IgD-negative memory B cell (primary cell): Measurements from ENCODE around the gene RBM3. TPM values are rescaled to one million over a fixed set of nuclear protein-coding genes. Genes with fewer than 3 reads are reported as not detected.
"Not testable (repeated sequence)": the region's sequence is repeated elsewhere in the genome, so short reads cannot be mapped to it uniquely, and the experiment has no call there.

Source experiments
- H3K27ac Mint-ChIP-seq, 3 donors: one replicate each; pipeline ENCODE4 v1.8.0; 2020 to 2022; ENCODE audit warnings: mild to moderate bottlenecking in 3 of 3, mixed read lengths in 3 of 3, moderate library complexity in 1 of 3
- H3K27me3 Mint-ChIP-seq: one replicate; pipeline ENCODE4 v1.8.0; 2021; ENCODE audit warnings: mixed read lengths
- H3K36me3 Mint-ChIP-seq: one replicate; pipeline ENCODE4 v1.8.0; 2020; ENCODE audit warnings: mild to moderate bottlenecking, mixed read lengths
- H3K4me1 Mint-ChIP-seq, 3 donors: one replicate each; pipeline ENCODE4 v1.8.0; 2020 to 2022; ENCODE audit warnings: mixed read lengths in 3 of 3, mild to moderate bottlenecking in 1 of 3
- H3K4me3 Mint-ChIP-seq, 4 donors: one replicate each; pipeline ENCODE4 v1.8.0; 2020 to 2022; ENCODE audit warnings: mild to moderate bottlenecking in 4 of 4, mixed read lengths in 4 of 4, moderate library complexity in 3 of 4
- H3K9me3 Mint-ChIP-seq, 3 donors: one replicate each; pipeline ENCODE4 v1.8.0; 2020 to 2021; ENCODE audit warnings: mixed read lengths in 3 of 3, mild to moderate bottlenecking in 1 of 3
- polyA plus RNA-seq: library from polyadenylated mRNA; unstranded; fragments of 300-500 nt; fragmentation: Illumina TruSeq; gene quantifications from one replicate; pipeline ENCODE4 v1.2.3, GENCODE V29; 2021

Gene RBM3
- 278 TPM for polyA plus RNA-seq

DNA sequence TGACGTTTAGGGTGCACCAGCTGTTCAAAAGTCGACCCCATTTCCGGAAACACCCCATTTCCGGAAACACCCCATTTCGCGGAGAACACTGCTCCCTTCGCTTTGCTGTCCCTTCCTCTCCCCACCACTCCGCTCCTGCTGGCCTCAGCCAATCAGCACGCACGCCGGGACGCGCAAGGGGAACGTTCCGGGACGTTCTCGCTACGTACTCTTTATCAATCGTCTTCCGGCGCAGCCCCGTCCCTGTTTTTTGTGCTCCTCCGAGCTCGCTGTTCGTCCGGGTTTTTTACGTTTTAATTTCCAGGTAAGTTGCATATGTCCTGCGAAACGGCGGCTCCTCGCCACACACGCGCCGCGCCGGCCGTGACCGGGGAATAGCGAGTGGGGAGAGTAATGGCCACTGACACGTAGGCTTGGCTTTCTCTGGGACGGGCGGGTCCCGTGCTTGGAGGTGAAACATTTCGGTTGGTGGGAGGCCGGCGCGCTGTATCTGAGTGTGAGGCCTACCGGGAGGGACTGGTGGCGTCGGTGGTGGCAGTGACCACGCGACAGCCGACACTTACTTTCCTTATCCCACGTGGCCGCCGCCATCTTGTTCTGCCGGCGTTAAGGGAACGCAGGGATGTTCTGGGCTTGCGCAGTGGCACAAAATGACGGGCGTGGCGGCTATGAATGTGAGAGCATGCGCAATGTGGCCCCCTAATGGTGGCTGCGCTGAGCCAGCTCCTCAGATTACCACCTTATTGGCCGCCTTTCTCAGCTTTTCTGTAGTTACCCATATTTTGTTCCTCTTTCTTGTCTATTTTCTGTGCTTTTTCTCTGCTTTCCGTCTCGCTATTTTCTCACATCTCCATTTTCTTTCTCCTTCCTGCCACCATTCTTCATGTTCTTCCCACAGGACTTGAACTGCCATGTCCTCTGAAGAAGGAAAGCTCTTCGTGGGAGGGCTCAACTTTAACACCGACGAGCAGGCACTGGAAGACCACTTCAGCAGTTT is at the start of gene RBM3:
RBM3 (plus strand) TSS at position 215 of the 997 bp plus-strand sequence; CDS start at position 912, 697 bp downstream.
- Mint-ChIP-seq H3K9me3 (peaks cover 0 to 2% (median 0%) of the 10 kb centered on the region in 3 donors), H3K36me3 (no peaks in the 10 kb centered on the region), H3K4me1 (peaks cover 5 to 10% (median 8%) of the 10 kb centered on the region in 3 donors), H3K27me3 (no peaks in the 10 kb centered on the region), H3K4me3 (peak within 1 kb of the TSS; percentile 97 to 98 (median 98)), H3K27ac (peak within 1 kb of the TSS; percentile 99 to 100 (median 99))

DNA sequence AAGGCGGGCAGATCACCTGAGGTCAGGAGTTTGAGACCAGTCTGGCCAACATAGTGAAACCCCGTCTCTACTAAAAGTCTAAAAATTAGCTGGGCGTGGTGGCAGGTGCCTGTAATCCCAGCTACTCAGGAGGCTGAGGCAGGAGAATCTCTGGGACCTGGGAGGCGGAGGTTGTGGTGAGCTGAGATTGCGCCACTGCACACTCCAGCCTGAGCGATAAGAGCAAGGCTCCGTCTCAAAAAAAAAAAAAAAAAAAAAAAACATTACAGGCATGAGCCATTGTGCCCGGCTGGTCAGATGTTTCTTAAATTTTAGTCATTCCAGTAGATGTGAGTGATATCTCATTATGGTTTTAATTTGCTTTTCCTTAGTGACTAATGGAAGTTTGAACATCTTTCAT is 48.4 kb upstream of the RBM3 start:
- H3K9me3 Mint-ChIP-seq, H3K36me3 Mint-ChIP-seq, H3K27ac Mint-ChIP-seq, H3K27me3 Mint-ChIP-seq: not testable (repeated sequence)
- Mint-ChIP-seq H3K4me1 (peaks cover 6 to 11% (median 9%) of the 10 kb centered on the region in 3 donors), H3K4me3 (peak overlapping the region in 1 of 4 donors; percentile 12)

DNA sequence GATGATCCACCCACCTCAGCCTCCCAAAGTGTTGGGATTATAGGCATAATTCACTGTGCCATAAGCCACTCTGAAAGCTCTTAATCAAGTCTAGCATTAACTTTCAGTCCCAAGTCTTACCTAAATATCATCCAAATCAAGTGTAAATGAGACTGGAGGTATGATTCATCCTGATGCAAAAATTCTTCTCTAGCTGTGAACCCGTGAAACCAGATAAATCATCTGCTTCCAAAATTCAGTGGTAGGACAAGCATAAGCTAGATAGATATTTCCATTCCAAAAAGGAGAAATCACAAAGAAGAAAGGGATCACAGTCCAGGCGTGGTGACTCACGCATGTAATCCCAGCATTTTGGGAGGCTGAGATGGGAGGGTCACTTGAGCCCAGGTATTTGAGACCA is 43.5 kb upstream of the RBM3 start:
- H3K27me3 Mint-ChIP-seq: no peaks in the 10 kb centered on the region

DNA sequence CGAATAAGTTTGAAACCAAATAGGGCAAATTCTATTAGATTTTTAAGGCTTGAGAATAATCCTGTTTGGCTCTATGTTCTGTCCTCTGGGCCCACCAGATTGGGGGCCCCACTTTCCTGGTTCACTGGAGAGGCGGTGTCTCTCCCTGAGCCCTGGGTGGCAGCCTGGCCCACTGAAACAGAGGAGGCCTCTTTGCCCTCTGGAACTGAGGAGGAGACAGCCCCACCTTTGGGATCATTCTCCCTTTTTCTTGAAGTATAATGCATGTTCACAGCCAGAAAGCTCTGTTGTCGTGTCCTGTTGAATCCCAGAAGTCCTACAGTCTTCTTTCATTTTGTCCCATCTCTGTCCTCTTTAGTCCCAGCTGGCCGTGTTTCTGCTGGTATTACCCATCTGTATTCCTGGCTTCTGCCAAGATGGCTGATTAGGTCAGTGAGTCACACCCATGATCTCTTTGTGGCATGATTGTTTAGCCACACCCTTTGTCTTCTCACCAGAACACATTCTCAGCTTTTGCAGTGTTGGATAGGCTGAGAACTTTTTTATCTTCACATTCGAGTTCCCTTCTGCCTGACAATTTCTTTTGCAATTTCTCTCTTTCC is 42.8 kb upstream of the RBM3 start:
- no peaks in the 10 kb centered on the region for H3K27me3 Mint-ChIP-seq
- peaks cover 0 to 2% (median 1%) of the 10 kb centered on the region in 3 donors for H3K4me1 Mint-ChIP-seq
- H3K27ac Mint-ChIP-seq: peak overlapping the region in 1 of 3 donors; percentile 12
- H3K36me3 Mint-ChIP-seq: peaks cover 2% of the 10 kb centered on the region
- no peaks in the 10 kb centered on the region for H3K9me3 Mint-ChIP-seq
- no peak overlapping the region for H3K4me3 Mint-ChIP-seq

More for the DNA sequence above, 43.5 kb upstream of the RBM3 start:
- H3K36me3 Mint-ChIP-seq: peaks cover 2% of the 10 kb centered on the region
- no peak overlapping the region for H3K4me3 Mint-ChIP-seq
- H3K4me1 Mint-ChIP-seq: peaks cover 0 to 2% (median 1%) of the 10 kb centered on the region in 3 donors
- no peak overlapping the region for H3K27ac Mint-ChIP-seq
- no peaks in the 10 kb centered on the region for H3K9me3 Mint-ChIP-seq

DNA sequence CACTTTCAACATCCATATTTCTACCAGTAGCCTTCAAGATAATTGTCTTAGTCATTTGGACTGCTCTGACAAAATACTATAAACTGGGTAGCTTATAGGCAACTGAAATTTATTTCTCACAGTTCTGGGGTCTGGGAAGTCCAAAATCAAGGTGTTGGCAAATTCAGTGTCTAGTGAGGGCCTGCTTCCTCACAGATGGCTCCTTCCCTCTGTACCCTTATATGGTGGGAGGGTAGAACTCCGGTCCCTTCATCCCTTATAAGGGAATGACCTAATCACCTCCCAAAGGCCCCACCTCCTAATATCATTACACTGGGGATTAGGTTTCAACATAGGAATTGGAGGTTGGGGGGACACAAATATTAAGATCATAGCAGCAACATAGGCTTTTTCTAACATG is 42.1 kb upstream of the RBM3 start:
- no peaks in the 10 kb centered on the region for H3K27me3 Mint-ChIP-seq
- no peak overlapping the region for H3K4me3 Mint-ChIP-seq
- no peaks in the 10 kb centered on the region for H3K9me3 Mint-ChIP-seq
- peaks cover 2% of the 10 kb centered on the region for H3K36me3 Mint-ChIP-seq
- peaks cover 0 to 1% (median 0%) of the 10 kb centered on the region in 3 donors for H3K4me1 Mint-ChIP-seq
- H3K27ac Mint-ChIP-seq: peak overlapping the region in 1 of 3 donors; percentile 12

DNA sequence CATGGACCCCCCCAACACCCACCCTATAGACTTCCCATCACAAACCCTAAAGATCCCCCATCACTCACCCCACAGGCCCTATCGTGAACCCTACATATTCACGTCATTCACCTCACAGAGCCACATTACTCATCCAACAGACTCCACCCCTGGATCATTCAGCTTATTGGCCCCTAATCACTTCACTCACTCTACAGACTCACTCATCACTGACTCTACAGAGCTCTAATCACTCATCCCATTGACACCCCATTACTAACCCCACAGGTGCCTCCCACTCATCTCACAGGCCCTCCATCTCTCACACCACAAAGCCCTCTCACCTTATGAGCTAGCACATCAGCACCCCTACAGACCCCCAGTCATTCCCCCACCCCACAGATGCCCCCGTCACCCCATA is 41.1 kb upstream of the RBM3 start:
- Mint-ChIP-seq H3K27me3 (peaks cover 1% of the 10 kb centered on the region), H3K27ac (peak overlapping the region in 1 of 3 donors; percentile 40), H3K4me1 (peaks cover 0 to 1% (median 0%) of the 10 kb centered on the region in 3 donors), H3K4me3 (no peak overlapping the region), H3K36me3 (peaks cover 2% of the 10 kb centered on the region), H3K9me3 (no peaks in the 10 kb centered on the region)

DNA sequence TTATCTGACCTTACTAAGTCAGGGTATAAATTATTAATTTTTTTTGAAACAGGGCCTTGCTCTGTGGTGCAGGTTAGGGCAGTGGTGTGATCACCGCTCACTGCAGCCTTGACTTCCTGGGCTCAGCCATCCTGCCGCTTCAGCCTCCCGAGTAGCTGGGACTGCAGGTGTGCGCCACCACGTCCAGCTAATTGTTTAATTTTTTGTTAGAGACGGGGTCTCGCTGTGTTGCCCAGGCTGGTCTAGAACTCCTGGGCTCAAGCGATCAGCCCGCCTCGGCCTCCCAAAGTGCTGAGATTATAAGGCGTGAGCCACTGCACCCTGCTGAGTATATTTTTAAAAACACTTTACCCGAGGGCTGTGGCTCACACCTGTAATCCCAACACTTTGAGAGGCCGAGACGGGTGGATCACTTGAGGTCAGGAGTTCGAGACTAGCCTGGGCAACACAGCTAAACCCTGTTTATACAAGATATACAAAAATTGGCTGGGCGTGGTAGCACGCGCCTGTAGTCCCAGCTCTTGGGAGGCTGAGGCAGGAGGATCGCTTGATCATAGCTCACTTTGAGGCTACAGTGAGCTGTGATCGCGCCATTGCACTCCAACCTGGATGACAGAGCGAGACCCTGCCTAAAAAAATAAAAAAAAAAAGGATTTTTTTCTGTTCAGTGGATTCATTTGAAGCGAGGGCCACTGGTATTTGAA is 35.5 kb upstream of the RBM3 start:
- peaks cover 1% of the 10 kb centered on the region for H3K27me3 Mint-ChIP-seq
- no peaks in the 10 kb centered on the region for H3K36me3 Mint-ChIP-seq
- H3K4me3 Mint-ChIP-seq: peak overlapping the region; percentile 88 to 96 (median 92)
- peaks cover 5 to 17% (median 10%) of the 10 kb centered on the region in 3 donors for H3K4me1 Mint-ChIP-seq
- no peaks in the 10 kb centered on the region for H3K9me3 Mint-ChIP-seq
- H3K27ac Mint-ChIP-seq: peak overlapping the region; percentile 91 to 95 (median 95)

DNA sequence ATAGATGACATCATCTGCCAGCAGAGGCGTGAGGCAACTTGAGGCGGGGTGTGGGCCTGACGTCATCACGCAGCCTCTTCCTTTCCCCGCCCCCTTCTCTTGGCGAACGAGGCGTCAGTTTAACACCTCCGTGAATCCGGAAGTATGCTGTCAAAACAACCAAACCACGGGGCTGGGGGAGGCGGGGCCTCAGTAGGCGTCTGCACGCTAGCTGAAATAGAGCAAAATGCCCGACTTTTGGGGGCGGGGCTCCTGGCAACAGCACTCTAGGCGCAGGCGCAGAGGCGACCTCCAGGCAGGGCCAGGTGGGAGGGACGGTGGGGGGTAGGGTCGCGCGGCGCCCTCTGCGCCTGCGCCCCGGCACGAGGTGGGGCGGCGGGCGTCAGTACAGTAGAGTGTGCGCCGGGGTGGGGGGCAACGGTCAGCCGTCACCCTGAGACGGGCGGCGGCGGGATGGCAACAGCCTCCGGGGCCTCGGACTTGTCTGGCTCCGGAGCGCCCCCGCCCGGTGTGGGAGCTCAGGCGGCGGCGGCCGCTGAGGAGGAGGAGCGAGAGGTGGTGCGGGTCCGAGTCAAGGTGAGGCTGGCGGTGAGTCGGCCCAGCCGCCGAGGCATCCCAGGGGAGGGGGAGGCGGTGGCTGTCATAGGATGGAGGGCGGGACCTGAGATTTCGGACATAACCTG is 34.8 kb upstream of the RBM3 start, which contains the start of gene TBC1D25:
TBC1D25 (plus strand) TSS at position 370 of the 683 bp plus-strand sequence; CDS start at position 454, 84 bp downstream.
- H3K27me3 Mint-ChIP-seq: peaks cover 1% of the 10 kb centered on the region
- peak within 1 kb of the TSS; percentile 91 to 95 (median 95) for H3K27ac Mint-ChIP-seq
- no peaks in the 10 kb centered on the region for H3K36me3 Mint-ChIP-seq
- H3K4me1 Mint-ChIP-seq: peaks cover 3 to 17% (median 10%) of the 10 kb centered on the region in 3 donors
- peak within 1 kb of the TSS; percentile 88 to 96 (median 92) for H3K4me3 Mint-ChIP-seq
- H3K9me3 Mint-ChIP-seq: no peaks in the 10 kb centered on the region

DNA sequence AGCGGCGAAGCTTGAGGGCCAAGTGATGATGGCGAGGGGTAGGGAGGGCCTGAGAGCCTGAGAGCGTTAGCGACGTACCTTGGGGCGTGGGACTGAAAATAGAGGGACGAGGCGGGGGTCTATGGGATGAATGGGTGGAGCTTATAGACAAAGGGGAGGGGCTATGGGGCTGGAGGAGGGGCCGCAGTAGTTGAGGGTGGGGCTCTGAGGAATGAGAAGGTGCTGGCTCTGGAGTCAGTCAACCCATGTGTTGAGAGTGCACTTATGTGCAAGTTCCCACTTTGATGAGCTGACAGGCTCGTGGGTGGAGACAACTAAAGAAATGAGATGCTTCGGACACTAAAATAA is 34.3 kb upstream of the RBM3 start:
- H3K4me3 Mint-ChIP-seq: peak overlapping the region; percentile 88 to 96 (median 92)
- no peaks in the 10 kb centered on the region for H3K36me3 Mint-ChIP-seq
- H3K27ac Mint-ChIP-seq: peak overlapping the region; percentile 85 to 95 (median 95)
- peaks cover 1% of the 10 kb centered on the region for H3K27me3 Mint-ChIP-seq
- no peaks in the 10 kb centered on the region for H3K9me3 Mint-ChIP-seq
- peaks cover 3 to 17% (median 10%) of the 10 kb centered on the region in 3 donors for H3K4me1 Mint-ChIP-seq

DNA sequence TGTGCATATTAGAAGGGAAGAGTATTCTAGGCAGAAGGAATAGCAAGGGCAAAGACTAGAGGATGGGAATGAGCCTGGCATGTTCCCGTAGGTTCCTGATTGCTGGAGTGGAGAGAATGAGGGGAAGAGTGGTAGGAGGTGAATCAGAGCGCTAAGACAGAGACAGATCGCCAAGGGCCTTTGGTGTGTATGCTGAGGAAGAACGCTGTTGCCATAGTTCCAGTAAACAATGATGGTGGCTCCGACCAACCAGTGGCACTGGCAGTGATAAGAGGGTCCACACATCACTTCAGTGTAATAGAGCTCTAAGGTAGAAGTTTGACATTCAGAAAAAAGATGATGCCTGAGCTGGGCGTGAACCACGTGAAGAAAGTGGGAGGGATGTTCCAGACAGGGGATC is 33.8 kb upstream of the RBM3 start:
- Mint-ChIP-seq H3K9me3 (no peaks in the 10 kb centered on the region), H3K27ac (peak overlapping the region; percentile 85 to 95 (median 95)), H3K4me1 (peaks cover 3 to 17% (median 10%) of the 10 kb centered on the region in 3 donors), H3K27me3 (peaks cover 1% of the 10 kb centered on the region), H3K36me3 (no peaks in the 10 kb centered on the region), H3K4me3 (peak overlapping the region; percentile 88 to 96 (median 92))

DNA sequence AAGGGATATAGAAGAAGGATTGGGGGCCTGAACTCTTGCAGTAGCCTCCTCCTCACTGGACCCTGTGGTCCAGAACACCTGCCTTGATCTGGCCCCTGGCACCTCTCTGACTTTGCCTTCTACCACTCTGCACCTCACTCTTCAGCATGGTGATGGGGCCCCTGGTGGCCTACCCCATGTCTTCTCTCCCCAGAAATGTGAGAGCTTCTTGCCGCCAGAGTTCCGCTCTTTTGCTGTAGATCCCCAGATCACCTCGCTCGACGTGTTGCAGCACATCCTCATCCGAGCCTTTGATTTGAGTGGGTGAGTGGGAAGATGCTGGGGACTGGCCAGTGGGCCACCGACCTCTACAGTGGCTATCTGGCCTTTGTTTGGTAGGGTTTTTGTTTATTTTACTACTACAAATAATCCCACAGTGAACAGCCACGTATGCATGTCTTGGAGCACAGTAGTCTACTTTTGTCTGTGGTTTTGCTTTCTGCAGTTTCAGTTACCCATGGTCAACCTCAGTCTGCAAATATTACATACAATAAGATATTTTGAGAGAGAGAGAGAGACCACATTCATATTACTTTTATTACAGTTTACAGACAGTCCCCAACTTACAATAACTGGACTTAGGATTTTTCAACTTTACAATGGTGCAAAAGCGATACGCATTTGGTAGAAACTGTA is 33.0 kb upstream of the RBM3 start:
- peak overlapping the region; percentile 42 to 96 (median 79) for H3K4me3 Mint-ChIP-seq
- peaks cover 3 to 17% (median 10%) of the 10 kb centered on the region in 3 donors for H3K4me1 Mint-ChIP-seq
- H3K9me3 Mint-ChIP-seq: no peaks in the 10 kb centered on the region
- peak overlapping the region; percentile 15 to 82 (median 59) for H3K27ac Mint-ChIP-seq
- peaks cover 1% of the 10 kb centered on the region for H3K27me3 Mint-ChIP-seq
- H3K36me3 Mint-ChIP-seq: no peaks in the 10 kb centered on the region

DNA sequence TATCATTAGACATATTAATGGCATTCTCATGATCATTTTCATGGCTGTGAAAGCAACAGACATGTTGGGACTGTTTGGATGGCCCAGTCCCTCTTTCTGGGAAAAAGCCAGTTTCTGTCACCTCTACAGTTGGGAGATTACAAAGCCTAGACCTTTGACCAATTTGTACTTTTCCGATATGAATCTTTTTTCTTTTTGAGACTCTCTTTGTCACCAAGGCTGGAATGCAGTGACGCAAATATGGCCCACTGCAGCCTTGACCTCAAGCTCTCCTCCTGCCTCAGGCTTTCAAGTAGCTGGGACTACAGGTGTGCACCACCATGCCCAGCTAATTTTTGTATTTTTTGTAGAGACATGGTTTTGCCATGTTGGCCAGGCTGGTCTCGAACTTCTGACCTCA is 25.4 kb upstream of the RBM3 start:
- H3K4me1 Mint-ChIP-seq: peaks cover 0 to 2% (median 0%) of the 10 kb centered on the region in 3 donors
- H3K27me3 Mint-ChIP-seq: no peaks in the 10 kb centered on the region
- H3K9me3 Mint-ChIP-seq: no peaks in the 10 kb centered on the region
- no peak overlapping the region for H3K27ac Mint-ChIP-seq
- no peak overlapping the region for H3K4me3 Mint-ChIP-seq
- H3K36me3 Mint-ChIP-seq: no peaks in the 10 kb centered on the region

DNA sequence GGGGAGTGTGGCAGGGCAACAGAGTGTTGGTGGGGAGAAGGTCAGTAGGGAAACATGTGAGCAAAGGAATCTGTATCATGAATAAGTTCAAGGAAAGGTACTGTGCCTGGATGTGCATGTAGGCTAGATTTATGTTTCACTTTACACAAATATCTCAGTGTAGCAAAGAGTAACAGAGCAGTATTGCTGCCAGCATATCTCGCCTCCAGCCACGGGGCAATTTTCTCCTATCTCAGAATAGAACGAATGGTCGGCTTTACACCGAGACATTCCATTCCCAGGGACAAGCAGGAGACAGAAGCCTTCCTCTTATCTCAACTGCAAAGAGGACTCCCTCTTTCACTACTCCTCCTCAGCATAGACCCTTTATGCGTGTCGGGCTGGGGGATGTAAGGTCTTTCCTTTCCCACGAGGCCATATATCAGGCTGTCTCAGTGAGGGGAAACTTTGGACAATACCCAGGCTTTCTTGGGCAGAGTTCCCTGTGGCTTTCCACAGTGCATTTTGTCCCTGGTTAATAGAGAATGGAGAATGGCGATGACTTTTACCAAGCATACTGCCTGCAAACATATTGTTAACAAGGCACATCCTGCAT is 18.5 kb upstream of the RBM3 start:
- H3K27ac Mint-ChIP-seq, H3K4me3 Mint-ChIP-seq, H3K4me1 Mint-ChIP-seq, H3K27me3 Mint-ChIP-seq, H3K9me3 Mint-ChIP-seq, H3K36me3 Mint-ChIP-seq: not testable (repeated sequence)
